SK-N-SH (cell line): Measurements from ENCODE around the gene CDH26. TPM values are rescaled to one million over a fixed set of nuclear protein-coding genes. Genes with fewer than 3 reads are reported as not detected.

ENCODE experiments used
- CTCF ChIA-PET: fragments of 300-600, 350-600 bp; formaldehyde crosslinking; extraction: SDS; loops from one replicate; lab custom pipeline; 2021; lab: Yijun Ruan, JAX
- POLR2A ChIA-PET: fragments of 350-600 bp; sonication (Branson Sonifier 250); formaldehyde crosslinking; extraction: SDS; loops from one replicate; lab custom pipeline; 2020; ENCODE audit warnings: antibody characterized with exemption, inconsistent platforms; lab: Yijun Ruan, JAX
- DNase-seq: peaks from one replicate; pipeline ENCODE4 v3.0.0; 2012
- H2AFZ ChIP-seq: fragments of 200-600 bp; sonication (generic); 2 replicates; pipeline ENCODE4 v1.8.1; 2016; ENCODE audit warnings: antibody characterized with exemption, mild to moderate bottlenecking, low read depth
- H3F3A ChIP-seq: fragments of 200-600 bp; sonication (generic); replicated peaks from 2 replicates; pipeline ENCODE3; 2016; ENCODE audit warnings: antibody characterized with exemption, mild to moderate bottlenecking; ENCODE audit not compliant: insufficient read depth
- H3K27ac ChIP-seq, 2 experiments: fragments of 200-500 bp in 1 of 2; fragments of 200-600 bp in 1 of 2; sonication (Bioruptor generic) in 1 of 2; sonication (generic), shearing (Covaris generic) in 1 of 2; 2 replicates each; pipeline versions ENCODE4 v1.5.1 to v1.6.1; 2014 to 2016; ENCODE audit warnings: low read depth in 2 of 2, inconsistent platforms in 1 of 2, low read length in 1 of 2, mild to moderate bottlenecking in 1 of 2, mixed read lengths in 1 of 2
- H3K27me3 ChIP-seq: fragments of 200-600 bp; sonication (generic), shearing (Covaris generic); 2 replicates; pipeline ENCODE4 v1.6.1; 2016; ENCODE audit warnings: mixed run types; ENCODE audit not compliant: insufficient read depth
- H3K36me3 ChIP-seq, 2 experiments: fragments of 200-500 bp in 1 of 2; fragments of 200-600 bp in 1 of 2; sonication (Bioruptor generic) in 1 of 2; sonication (generic) in 1 of 2; replicated peaks in 1 of 2; 2 replicates each; pipeline versions ENCODE3 to v1.5.1; 2014 to 2016; ENCODE audit warnings: low read length in 1 of 2, mild to moderate bottlenecking in 1 of 2; ENCODE audit not compliant: insufficient read depth in 2 of 2, control insufficient read depth in 1 of 2
- H3K4me1 ChIP-seq, 2 experiments: fragments of 200-500 bp in 1 of 2; fragments of 200-600 bp in 1 of 2; sonication (Bioruptor generic) in 1 of 2; sonication (generic), shearing (Covaris generic) in 1 of 2; 2 replicates each; pipeline versions ENCODE4 v1.5.1 to v1.6.1; 2014 to 2016; ENCODE audit warnings: low read depth in 1 of 2, low read length in 1 of 2, mixed run types in 1 of 2; ENCODE audit not compliant: insufficient read depth in 2 of 2, control insufficient read depth in 1 of 2
- H3K4me2 ChIP-seq: fragments of 200-600 bp; sonication (generic), shearing (Covaris generic); 2 replicates; pipeline ENCODE4 v1.6.1; 2017; ENCODE audit warnings: mixed run types
- H3K4me3 ChIP-seq, 2 experiments: fragments of 200-500 bp in 1 of 2; fragments of 200-600 bp in 1 of 2; sonication (Bioruptor generic) in 1 of 2; sonication (generic), shearing (Covaris generic) in 1 of 2; 2 replicates each; pipeline versions ENCODE4 v1.5.1 to v1.8.1; 2014 to 2016; ENCODE audit warnings: low read depth in 2 of 2, inconsistent platforms in 1 of 2, low read length in 1 of 2, mild to moderate bottlenecking in 1 of 2, mixed read lengths in 1 of 2, moderate library complexity in 1 of 2
- H3K79me2 ChIP-seq: fragments of 200-600 bp; sonication (generic); 2 replicates; pipeline ENCODE4 v1.8.1; 2017; ENCODE audit warnings: mild to moderate bottlenecking; ENCODE audit not compliant: insufficient read depth
- H3K9ac ChIP-seq: fragments of 200-600 bp; sonication (generic); 2 replicates; pipeline ENCODE4 v1.6.1; 2017; ENCODE audit warnings: mixed run types
- H3K9me2 ChIP-seq: fragments of 200-600 bp; sonication (generic); 2 replicates; pipeline ENCODE4 v1.6.1; 2017; ENCODE audit warnings: mixed run types
- H3K9me3 ChIP-seq: fragments of 200-600 bp; sonication (generic); 2 replicates; pipeline ENCODE4 v1.6.1; 2017; ENCODE audit warnings: mixed run types, mild to moderate bottlenecking, moderate library complexity
- H4K20me1 ChIP-seq: fragments of 200-600 bp; sonication (generic); 2 replicates; pipeline ENCODE4 v1.6.1; 2017; ENCODE audit warnings: mild to moderate bottlenecking, mixed run types; ENCODE audit not compliant: insufficient read depth
- ELF1 ChIP-seq: IDR thresholded peaks from 2 replicates; pipeline ENCODE4 v1.4.0; 2012
- FOSL2 ChIP-seq: IDR thresholded peaks from 2 replicates; pipeline ENCODE4 v1.4.0; 2012; ENCODE audit warnings: low read depth, mild to moderate bottlenecking, moderate library complexity, borderline replicate concordance
- FOXM1 ChIP-seq: IDR thresholded peaks from 2 replicates; pipeline ENCODE4 v1.4.0; 2012; ENCODE audit warnings: low read depth, mild to moderate bottlenecking
- GATA2 ChIP-seq: sonication (generic); formaldehyde crosslinking; IDR thresholded peaks from 2 replicates; pipeline ENCODE4 v1.5.0; 2020; ENCODE audit warnings: mild to moderate bottlenecking, missing genetic modification reagents
- MEF2A ChIP-seq: IDR thresholded peaks from 2 replicates; pipeline ENCODE4 v1.4.0; 2012; ENCODE audit warnings: low read depth, borderline replicate concordance
- PBX3 ChIP-seq: IDR thresholded peaks from 2 replicates; pipeline ENCODE4; 2012
- REST ChIP-seq: IDR thresholded peaks from 2 replicates; pipeline ENCODE4 v1.6.1; 2012; ENCODE audit warnings: mild to moderate bottlenecking, low read depth, low read length, moderate library complexity
- TCF12 ChIP-seq: IDR thresholded peaks from 2 replicates; pipeline ENCODE4 v1.4.0; 2012
- TEAD4 ChIP-seq: IDR thresholded peaks from 2 replicates; pipeline ENCODE4 v1.4.0; 2012; ENCODE audit warnings: mild to moderate bottlenecking, borderline replicate concordance; ENCODE audit not compliant: insufficient read depth
- USF2 ChIP-seq: fragments of 150-350 bp; IDR thresholded peaks from 2 replicates; pipeline ENCODE4 v1.6.1; 2017; ENCODE audit warnings: antibody characterized with exemption, low read length, low read depth, borderline replicate concordance
- YY1 ChIP-seq: IDR thresholded peaks from 2 replicates; pipeline ENCODE4 v1.4.0; 2012; ENCODE audit warnings: low read depth, mild to moderate bottlenecking
- WGBS: methylation state at CpG from one replicate; pipeline ENCODE4 v1.1.6; 2017; ENCODE audit warnings: low lambda C conversion rate; 5-methylcytosine and 5-hydroxymethylcytosine counted together
- polyA plus RNA-seq, 3 experiments: library from polyadenylated mRNA; depleted of rRNA; stranded (reverse); fragments of >200 nt; gene quantifications; 2 replicates each; pipeline ENCODE4 v1.2.3, GENCODE V29; 2012

The CDH26 gene
- polyA plus RNA-seq, 1 of the 3 experiments (the other 2 are of a cell fraction) = 0.13 TPM

- Histone ChIP-seq H3K27me3 (no peaks in the 10 kb centered on the region), H3K9me3 (0 out of 2 replicates have a peak, but pooled peaks cover under 1% of the 10 kb centered on the region), H3K4me3 (no peak overlapping the region), H3K9me2 (no peaks in the 10 kb centered on the region), H3K79me2 (no peaks in the 10 kb centered on the region), H3K4me2 (no peak overlapping the region), H3F3A (no peaks in the 10 kb centered on the region), H2AFZ (no peak overlapping the region), H3K36me3 (no peaks in the 10 kb centered on the region), H4K20me1 (no peaks in the 10 kb centered on the region), H3K9ac (no peak overlapping the region), H3K27ac (no peak overlapping the region), H3K4me1 (no peaks in the 10 kb centered on the region)
- ChIA-PET CTCF (no interaction called here), POLR2A (no interaction called here)
- 20% methylated on average over 1 of the region's 1 CpG for WGBS
- TF ChIP-seq REST = no peak
- no peak for TF ChIP-seq TCF12
- TF ChIP-seq GATA2 (CRISPR knock-in tag) = no peak
- TF ChIP-seq FOSL2 = no peak
- TF ChIP-seq USF2 = no peak
- no peak for TF ChIP-seq PBX3
- TF ChIP-seq FOXM1 = no peak
- TF ChIP-seq YY1 = no peak
- DNase-seq = no peak
Measured at GRCh38 chr20:60022849-60023248, 64.6 kb downstream of the CDH26 start.

GRCh38 chr20:60024245-60024644, 66.0 kb downstream of the CDH26 start:
- Histone ChIP-seq H3K9ac (no peak overlapping the region), H3K36me3 (no peaks in the 10 kb centered on the region), H2AFZ (no peak overlapping the region), H3F3A (no peaks in the 10 kb centered on the region), H3K9me3 (no peaks in the 10 kb centered on the region), H3K4me1 (no peaks in the 10 kb centered on the region), H3K4me3 (no peak overlapping the region), H3K9me2 (no peaks in the 10 kb centered on the region), H3K27me3 (no peaks in the 10 kb centered on the region), H3K79me2 (no peaks in the 10 kb centered on the region), H3K4me2 (no peak overlapping the region), H3K27ac (no peak overlapping the region), H4K20me1 (no peaks in the 10 kb centered on the region)
- POLR2A ChIA-PET = no interaction called here
- CTCF ChIA-PET = no interaction called here
- no peak for DNase-seq
- WGBS = 33% methylated on average over 3 of the region's 3 CpGs
- no peak for TF ChIP-seq USF2
- no peak for TF ChIP-seq MEF2A
- TF ChIP-seq ELF1 = no peak
- TF ChIP-seq TEAD4 = no peak
